GM13977 (cell line): ENCODE results near the gene ZNF484.
"Not testable (repeated sequence)": the region's sequence is repeated elsewhere in the genome, so short reads cannot be mapped to it uniquely, and the experiment has no call there.

Experiments
- DNase-seq: peaks from one replicate; pipeline ENCODE4 v3.0.0; 2012; ENCODE audit warnings: low spot score
- in situ Hi-C: fragments of 300-500 bp; cut with MboI; formaldehyde crosslinking; loops from one replicate; pipeline ENCODE4 v1.12.0; 2022; ENCODE audit warnings: low sequenced_read_pairs, low pct_unique_long_range_greater_than_20kb, mixed read lengths, inconsistent platforms; ENCODE audit not compliant: unreplicated experiment
- TF ChIP-seq, protein P1 (sequence below): IDR thresholded peaks from 2 replicates; pipeline ENCODE4 v1.5.1; 2012; ENCODE audit warnings: mild to moderate bottlenecking, control low read depth; ENCODE audit not compliant: insufficient read depth; ENCODE audit errors: extremely low read depth, missing control alignments

The ZNF484 gene

DNA sequence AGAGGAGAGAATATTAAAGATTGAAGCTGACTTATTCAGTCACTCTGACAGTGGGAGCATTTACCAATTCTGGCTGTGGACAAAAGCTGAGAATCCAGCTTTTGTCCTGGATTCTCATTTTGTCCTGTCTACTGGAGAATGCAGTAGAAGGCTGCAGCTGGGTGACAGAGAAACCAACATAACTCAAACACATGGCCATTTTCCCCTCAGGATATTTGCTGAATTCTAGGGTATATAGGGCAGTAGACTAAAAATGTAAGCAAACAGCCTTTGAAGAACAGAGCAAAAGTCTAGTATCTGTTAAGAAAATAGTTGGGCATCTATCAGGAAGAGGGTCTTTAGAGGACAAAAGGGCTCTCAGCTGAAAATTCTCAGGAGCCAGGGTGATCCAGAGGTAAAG is 20.6 kb downstream of the ZNF484 start:
- DNase-seq: no peak
- TF ChIP-seq, protein P1, sequence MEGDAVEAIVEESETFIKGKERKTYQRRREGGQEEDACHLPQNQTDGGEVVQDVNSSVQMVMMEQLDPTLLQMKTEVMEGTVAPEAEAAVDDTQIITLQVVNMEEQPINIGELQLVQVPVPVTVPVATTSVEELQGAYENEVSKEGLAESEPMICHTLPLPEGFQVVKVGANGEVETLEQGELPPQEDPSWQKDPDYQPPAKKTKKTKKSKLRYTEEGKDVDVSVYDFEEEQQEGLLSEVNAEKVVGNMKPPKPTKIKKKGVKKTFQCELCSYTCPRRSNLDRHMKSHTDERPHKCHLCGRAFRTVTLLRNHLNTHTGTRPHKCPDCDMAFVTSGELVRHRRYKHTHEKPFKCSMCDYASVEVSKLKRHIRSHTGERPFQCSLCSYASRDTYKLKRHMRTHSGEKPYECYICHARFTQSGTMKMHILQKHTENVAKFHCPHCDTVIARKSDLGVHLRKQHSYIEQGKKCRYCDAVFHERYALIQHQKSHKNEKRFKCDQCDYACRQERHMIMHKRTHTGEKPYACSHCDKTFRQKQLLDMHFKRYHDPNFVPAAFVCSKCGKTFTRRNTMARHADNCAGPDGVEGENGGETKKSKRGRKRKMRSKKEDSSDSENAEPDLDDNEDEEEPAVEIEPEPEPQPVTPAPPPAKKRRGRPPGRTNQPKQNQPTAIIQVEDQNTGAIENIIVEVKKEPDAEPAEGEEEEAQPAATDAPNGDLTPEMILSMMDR: no peak
- in situ Hi-C loops: no loop called here

GRCh38 chr9:92853716-92854115 is 24.1 kb downstream of the ZNF484 start:
- DNase-seq: no peak
- TF ChIP-seq, protein P1: no peak
- in situ Hi-C loops: no loop called here

DNA sequence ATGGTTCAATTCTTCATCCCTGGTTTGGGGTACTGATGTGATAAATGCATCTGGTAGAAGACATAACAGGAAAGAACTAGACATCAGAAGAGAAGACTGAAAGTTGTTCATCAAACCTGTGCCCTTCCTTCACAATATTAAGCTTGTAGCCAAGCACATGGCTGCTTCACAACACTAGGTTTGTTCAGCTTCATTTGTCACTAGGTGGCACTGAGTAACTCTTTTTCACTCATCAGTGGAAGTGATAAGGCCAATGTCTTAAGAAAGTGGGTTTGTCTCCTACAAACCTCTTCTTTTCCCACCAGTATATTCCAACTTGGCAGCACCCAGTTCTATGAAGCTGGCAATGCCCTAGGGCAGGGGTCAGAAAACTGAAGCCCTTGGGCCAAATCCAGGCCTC is 26.9 kb downstream of the ZNF484 start:
- DNase-seq: no peak
- TF ChIP-seq, protein P1: no peak
- in situ Hi-C loops: no loop called here

DNA sequence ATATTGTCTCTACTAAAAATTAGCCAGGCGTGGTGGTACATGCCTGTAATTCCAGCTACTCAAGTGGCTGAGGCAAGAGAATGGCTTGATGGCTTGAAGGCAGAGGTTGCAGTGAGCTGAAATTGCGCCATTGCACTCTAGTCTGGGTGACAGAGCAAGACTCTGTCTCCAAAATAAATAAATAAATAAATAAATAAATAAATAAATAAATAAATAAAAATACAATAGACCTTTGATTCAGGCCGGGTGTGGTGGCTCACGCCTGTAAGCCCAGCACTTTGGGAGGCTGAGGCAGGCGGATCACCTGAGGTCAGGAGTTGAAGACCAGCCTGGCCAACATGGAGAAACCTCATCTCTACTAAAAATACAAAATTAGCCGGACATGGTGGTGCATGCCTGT is 29.1 kb downstream of the ZNF484 start:
- in situ Hi-C loops: not testable (repeated sequence)

DNA sequence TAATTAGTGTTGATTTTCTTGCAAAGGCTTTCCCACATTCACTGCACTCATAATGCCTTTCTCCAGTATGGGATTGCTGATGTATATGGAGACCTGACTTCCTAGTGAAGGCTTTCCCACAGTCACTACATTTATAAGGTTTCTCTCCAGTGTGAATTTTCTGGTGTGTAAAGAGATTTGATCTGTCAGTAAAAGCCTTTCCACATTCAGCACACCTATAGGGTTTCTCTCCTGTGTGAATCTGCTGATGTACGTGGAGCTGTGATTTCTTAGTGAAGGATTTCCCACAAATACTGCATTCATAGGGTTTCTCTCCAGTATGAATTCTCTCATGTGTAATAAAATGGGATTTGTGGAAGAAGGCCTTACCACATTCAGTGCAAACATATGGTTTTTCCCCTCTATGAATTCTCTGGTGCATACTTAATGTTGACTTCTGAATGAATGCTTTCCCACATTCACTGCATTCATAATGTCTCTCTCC is 31.1 kb downstream of the ZNF484 start:
- TF ChIP-seq, protein P1: no peak
- in situ Hi-C loops: no loop called here
- DNase-seq: no peak

More for the DNA sequence above, 29.1 kb downstream of the ZNF484 start:
- not testable (repeated sequence) for DNase-seq

GRCh38 chr9:92838411-92838810 is 39.4 kb downstream of the ZNF484 start:
- in situ Hi-C loops, DNase-seq: not testable (repeated sequence)

DNA sequence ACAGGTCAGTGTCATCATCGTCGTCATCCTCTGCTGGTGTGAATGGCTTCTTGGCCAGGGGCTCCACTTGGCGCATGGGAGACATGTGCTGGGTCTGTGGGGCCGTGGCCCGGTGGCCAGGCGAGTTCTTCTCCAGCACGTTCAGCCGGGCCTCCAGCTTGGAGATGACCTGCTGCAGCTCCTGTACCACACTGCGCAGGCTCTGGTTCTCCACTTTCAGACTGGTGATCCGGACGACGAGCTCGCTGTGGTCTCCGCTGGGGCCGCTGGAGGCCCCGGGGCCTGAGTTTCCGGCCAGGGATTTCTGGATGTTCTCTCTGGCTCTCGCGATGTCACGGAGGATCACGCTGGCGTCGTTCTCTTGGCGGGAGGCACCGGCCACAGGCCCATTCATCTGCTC is 40.6 kb downstream of the ZNF484 start:
- TF ChIP-seq, protein P1: no peak
- no peak for DNase-seq
- in situ Hi-C loops: no loop called here

DNA sequence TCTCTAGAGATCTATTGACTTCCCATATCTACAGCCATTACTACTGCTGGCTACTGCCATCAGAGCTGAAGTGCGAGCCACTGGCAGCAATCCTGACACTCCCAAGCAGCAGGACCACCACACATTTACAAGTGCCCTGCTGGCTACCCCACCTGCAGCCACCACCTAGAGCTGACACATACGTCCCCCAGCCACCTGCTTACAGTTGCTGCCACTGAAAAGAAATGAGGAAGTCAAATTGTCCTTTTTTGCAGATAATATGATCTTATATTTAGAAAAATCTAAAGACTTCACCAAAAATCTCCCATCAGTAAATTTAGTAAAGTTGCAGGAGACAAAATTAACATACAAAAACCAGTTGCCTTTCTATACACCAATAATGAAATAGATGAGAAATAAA is 48.4 kb downstream of the ZNF484 start:
- no peak for DNase-seq
- in situ Hi-C loops: no loop called here
- TF ChIP-seq, protein P1: no peak

DNA sequence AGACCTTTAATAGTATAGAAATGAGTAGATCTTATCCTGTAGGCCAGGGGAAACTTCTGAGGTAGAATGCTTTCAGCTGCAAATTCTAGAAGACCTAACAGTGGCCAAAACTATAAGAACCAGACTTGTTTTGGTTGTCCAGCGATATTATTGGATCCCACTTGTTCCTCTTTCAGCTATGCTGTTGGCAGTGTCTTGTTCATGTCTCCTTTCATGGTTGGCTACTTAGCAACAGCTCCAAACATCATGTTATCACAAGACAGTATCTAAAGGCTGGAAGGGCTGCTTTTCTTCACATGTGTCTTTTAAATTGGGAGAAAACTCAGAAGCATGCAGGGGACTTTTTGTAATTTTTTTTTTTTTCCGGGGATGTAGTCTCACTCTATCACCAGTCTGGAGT is 52.8 kb downstream of the ZNF484 start:
- in situ Hi-C loops, DNase-seq: not testable (repeated sequence)
